ENCODE results near the gene DNAJC7.
"Not testable (repeated sequence)": the region's sequence is repeated elsewhere in the genome, so short reads cannot be mapped to it uniquely, and the experiment has no call there.

DNAJC7 gene

GRCh38 chr17:42010898-42011516 is 6.2 kb downstream of the DNAJC7 start:
- DNase-seq (ENCODE audit: low spot score) = peak; percentile 60

GRCh38 chr17:42010266-42010680 is 7.0 kb downstream of the DNAJC7 start:
- not testable (repeated sequence) for DNase-seq (ENCODE audit: low spot score)

DNA sequence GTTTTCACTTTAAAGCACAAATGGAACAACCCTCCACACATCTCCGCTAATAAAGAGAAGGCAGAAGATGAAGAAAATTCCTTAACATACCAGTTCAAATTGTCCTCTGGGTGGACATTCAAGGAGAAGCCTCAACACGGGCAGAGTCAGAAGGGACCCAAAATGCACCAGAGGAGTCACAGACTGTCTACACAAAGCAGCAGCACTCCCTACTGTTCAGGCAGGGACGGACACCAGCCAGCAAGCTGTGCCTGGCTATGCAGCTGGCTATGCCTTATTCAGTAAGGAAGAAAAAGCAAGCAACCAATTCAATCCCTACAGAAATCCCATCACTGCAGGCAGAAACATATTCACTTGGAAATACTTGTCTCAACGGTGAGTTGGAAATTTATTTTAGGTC is 8.1 kb downstream of the DNAJC7 start:
- no peak for DNase-seq (ENCODE audit: low spot score)

- no peak for DNase-seq (ENCODE audit: low spot score)
Measured at GRCh38 chr17:42005166-42005565, 12.1 kb downstream of the DNAJC7 start.

- DNase-seq (ENCODE audit: low spot score) = no peak
Measured at GRCh38 chr17:42002792-42003301, 14.4 kb downstream of the DNAJC7 start.

DNA sequence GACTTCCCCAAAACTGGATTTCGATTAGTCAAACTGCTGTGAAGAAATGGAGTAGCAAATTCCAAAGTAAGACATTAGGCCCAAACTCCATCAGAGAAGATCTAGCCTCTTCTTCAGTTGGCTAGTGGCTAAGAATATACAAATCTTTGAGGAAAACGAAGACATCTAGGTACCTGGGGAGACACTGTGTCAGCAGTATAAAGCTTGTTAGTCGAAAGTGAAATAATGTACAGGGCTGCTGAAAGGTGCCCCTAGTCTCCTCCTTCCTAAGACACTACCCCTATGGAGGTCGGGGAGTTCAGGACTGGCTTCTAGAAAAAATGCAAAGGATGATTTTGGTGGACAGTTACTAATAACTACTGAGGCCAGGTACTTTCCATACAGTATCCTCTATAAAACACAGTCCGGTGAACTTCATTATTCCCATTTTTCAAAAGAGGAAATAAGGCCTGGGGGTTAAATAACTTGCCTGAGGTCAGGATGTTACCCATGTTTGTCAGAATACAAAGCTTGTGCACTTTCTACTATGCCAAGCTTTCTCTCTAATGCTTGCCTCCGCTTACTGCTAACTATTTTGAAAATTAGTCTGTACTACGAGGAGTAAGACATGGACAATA is 15.0 kb downstream of the DNAJC7 start:
- DNase-seq (ENCODE audit: low spot score) = no peak

- no peak for DNase-seq (ENCODE audit: low spot score)
Measured at GRCh38 chr17:42001729-42002128, 15.5 kb downstream of the DNAJC7 start.

DNA sequence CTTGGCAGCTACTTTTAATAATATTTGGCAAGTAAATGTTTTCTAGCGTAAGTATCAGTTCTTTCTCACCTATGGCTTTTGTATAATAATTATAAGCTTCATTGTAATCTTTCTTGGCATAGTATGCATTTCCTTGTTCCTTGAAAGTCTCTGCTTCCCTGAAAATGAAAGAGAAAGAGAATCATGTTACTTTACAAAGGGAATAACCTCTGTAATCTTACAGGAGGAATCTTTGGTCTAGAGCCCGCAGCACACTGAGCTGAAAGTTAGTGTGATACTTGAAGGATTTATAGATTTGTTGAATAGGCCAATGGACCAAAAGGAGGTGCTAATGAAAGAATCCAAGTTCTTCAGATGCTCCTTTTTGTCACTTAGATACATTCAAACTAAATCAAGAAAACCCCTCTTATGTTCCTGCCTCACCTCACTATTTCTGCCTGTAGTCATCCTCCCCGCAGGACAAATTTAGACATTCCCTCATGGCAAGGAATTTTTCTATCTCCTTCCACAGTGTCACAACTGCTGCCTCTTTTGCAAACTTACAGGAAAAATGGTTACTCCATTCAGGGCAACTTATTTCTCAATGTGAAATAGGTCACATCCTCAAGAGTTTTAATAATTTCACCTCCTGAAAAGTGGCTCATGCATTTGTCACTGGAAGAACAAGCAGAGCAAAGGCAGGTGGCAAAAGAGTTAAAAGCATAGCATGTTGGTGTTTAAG is 16.7 kb downstream of the DNAJC7 start:
- no peak for DNase-seq (ENCODE audit: low spot score)

- DNase-seq (ENCODE audit: low spot score) = no peak
Measured at GRCh38 chr17:41998497-41998896, 18.7 kb downstream of the DNAJC7 start.

- no peak for DNase-seq (ENCODE audit: low spot score)
Measured at GRCh38 chr17:41996855-41997164, 20.4 kb downstream of the DNAJC7 start.

DNA sequence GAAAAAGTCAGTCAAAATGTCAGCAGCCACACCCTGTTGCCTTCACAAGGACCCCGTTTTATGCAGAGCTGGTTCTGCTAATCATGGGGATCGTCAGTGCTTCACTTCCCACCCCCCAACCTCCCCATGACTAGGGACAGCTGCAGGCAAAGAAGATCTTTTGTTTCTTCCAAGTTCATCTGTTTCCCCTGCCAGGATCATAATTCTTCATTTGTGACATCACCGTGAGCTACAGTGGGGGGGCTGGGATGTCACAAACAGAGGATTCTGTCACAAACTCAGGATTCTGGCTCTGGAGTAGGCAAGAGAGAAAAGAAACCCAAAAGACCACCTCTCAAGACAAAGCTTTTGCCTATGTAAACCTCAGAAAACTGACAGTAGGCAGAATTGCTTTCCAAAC is 24.7 kb downstream of the DNAJC7 start:
- DNase-seq (ENCODE audit: low spot score) = no peak

- no peak for DNase-seq (ENCODE audit: low spot score)
Measured at GRCh38 chr17:41989702-41990419, 27.4 kb downstream of the DNAJC7 start.

DNA sequence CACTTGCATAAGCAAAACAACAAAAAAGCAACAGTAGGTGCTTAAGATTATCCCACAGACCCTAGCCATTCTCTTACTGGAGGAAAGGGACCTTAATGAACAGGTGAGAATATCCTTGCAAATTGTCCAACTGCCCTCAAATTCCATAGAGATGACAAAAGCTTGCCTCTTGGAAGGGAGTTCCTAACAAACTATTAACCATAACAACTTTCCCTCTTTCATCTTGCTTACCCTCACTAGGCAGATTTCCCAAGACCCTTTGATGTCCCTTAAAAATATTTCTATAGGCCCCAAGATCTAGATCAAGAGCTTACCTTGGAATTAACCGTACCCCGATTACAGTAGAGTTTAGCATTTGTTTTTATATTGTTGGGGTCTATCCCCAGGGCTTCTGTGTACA is 28.8 kb downstream of the DNAJC7 start:
- DNase-seq (ENCODE audit: low spot score) = no peak

- DNase-seq (ENCODE audit: low spot score) = no peak
Measured at GRCh38 chr17:41987642-41988041, 29.6 kb downstream of the DNAJC7 start.

- no peak for DNase-seq (ENCODE audit: low spot score)
Measured at GRCh38 chr17:41986634-41987033, 30.6 kb downstream of the DNAJC7 start.

- no peak for DNase-seq (ENCODE audit: low spot score)
Measured at GRCh38 chr17:41985919-41986318, 31.3 kb downstream of the DNAJC7 start.

DNA sequence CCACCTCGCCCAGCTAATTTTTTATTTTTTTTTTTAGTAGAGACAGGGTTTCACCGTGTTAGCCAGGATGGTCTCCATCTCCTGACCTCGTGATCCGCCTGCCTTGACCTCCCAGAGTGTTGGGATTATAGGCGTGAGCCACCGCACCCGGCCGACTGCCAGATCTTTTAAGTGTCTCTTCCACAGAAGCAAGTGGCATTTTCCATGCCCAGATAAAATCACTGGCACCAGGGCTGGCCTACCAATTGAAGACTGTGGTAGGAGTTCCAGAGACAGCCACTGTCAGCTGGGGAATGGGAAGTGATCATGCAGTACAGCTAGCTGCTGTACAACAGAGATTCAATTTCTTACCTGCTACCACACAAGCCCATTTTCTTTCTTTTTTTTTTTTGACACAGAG is 32.8 kb downstream of the DNAJC7 start:
- no peak for DNase-seq (ENCODE audit: low spot score)

- no peak for DNase-seq (ENCODE audit: low spot score)
Measured at GRCh38 chr17:41982026-41982760, 35.0 kb downstream of the DNAJC7 start.

DNA sequence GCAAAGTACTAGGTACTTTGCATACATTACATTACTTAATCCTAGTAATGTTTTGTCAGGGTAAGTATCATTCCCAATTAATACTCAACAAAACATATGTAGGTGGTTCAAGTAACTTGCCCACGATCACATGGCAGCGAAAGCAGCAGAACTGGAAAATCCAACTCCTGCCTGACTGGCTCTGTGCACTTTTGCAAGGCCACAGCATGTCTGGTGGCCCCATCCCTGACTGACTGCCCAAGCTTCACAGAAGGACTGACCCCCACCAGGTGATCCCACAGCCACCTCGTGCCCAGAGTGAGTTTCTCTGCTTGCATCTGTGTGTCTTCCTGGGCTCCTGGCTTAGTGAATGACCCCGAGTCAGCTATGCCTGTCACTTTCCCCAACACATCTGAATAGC is 39.2 kb downstream of the DNAJC7 start:
- peak; percentile 24 for DNase-seq (ENCODE audit: low spot score)

DNA sequence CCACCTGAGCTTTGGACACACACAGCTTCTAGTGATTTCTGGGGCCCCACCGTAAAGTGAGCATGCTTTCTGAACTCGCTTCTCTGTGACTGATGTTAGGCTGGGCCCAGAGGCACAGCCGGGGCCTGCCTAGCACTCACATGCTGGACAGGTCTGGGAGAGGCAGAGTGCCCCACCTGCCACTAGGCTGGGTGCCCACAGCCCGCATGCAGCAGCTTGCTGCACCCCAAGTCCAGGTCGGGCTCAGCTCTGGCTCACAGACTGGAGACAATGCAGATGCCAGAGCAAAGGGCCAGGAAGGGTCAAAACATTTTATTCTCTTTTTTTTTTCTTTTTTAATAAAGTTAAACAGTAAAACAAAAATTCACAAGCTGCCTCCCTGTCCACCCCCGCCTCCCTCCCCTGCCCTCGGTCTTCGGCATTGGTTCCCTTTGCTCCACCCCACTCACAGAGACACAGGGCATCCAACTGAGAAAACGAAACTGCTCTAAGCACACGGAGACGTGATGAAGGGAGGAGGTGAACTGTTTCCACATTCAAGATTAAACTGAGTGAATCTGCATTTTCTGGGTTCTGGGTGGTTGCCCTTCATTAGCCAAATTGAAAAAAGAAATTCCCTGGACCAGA is 41.0 kb downstream of the DNAJC7 start:
- DNase-seq (ENCODE audit: low spot score) = no peak
